Measurements from ENCODE around the gene SRP54. TPM values are rescaled to one million over a fixed set of nuclear protein-coding genes. Genes with fewer than 3 reads are reported as not detected.

Gene SRP54
- total RNA-seq, 2 donors from 2014 or later = 58.3 to 80.3 TPM

- Mint-ChIP-seq H3K27me3 (ENCODE audit: insufficient read depth) (no peaks in the 10 kb centered on the region), H3K9me3 (no peaks in the 10 kb centered on the region), H3K36me3 (ENCODE audit: low read depth) (peaks cover 56% of the 10 kb centered on the region), H3K4me3 (no peak overlapping the region), H3K4me1 (no peaks in the 10 kb centered on the region), H3K27ac (no peak overlapping the region)
- 80 to 100% methylated on average over 1 to 4 of the region's 4 CpGs for WGBS, 2 experiments (ENCODE audit: insufficient coverage in 1 of 2, insufficient read length in 1 of 2)
- peaks cover 88% of the 10 kb centered on the region for H3K36me3 ChIP-seq (ENCODE audit: control insufficient read depth, insufficient read depth, low read length)
- TF ChIP-seq CTCF (conservative IDR thresholded peaks at IDR 0.05) = no peak
- no peak overlapping the region for H3K9ac ChIP-seq (ENCODE audit: extremely low read depth, low read length, poor library complexity, severe bottlenecking)
- H3K27ac ChIP-seq (ENCODE audit: low read depth, low read length) = no peak overlapping the region
- H3K9me3 ChIP-seq (ENCODE audit: control insufficient read depth, low read length) = no peaks in the 10 kb centered on the region
- no peaks in the 10 kb centered on the region for H3K4me1 ChIP-seq (ENCODE audit: control insufficient read depth, insufficient read depth, low read length)
- H3K27me3 ChIP-seq (ENCODE audit: control insufficient read depth, insufficient read depth, low read length, poor library complexity, severe bottlenecking) = no peaks in the 10 kb centered on the region
- no peak for DNase-seq
- no peak overlapping the region for H3K4me3 ChIP-seq (ENCODE audit: low read length)
These were observed 37.9 kb downstream of the SRP54 start for GRCh38 chr14:35020713-35021112.

DNA sequence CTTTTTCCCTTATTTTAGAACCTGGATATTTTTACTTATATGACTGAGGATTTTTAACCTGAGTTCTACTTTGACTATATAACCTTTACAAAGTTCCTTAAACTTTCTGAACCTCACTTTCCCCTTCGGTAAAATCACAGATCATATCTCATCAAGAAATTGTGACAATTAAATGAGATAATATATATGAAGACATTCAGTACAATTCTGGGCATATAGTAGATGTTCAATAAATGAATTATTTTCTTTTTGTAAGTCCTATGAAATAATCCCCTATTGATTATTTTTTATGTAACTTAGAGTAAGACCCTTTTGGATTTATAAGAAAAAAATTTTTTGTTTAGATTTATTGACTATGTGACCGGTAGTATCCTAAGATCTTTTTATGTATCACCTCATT is 45.6 kb downstream of the SRP54 start:
- Histone ChIP-seq H3K9me3 (ENCODE audit: control insufficient read depth, low read length) (peaks cover 21% of the 10 kb centered on the region), H3K36me3 (ENCODE audit: control insufficient read depth, insufficient read depth, low read length) (peaks cover 79% of the 10 kb centered on the region), H3K4me3 (ENCODE audit: low read length) (no peak overlapping the region), H3K4me1 (ENCODE audit: control insufficient read depth, insufficient read depth, low read length) (no peaks in the 10 kb centered on the region), H3K9ac (ENCODE audit: extremely low read depth, low read length, poor library complexity, severe bottlenecking) (no peak overlapping the region), H3K27ac (ENCODE audit: low read depth, low read length) (no peak overlapping the region), H3K27me3 (ENCODE audit: control insufficient read depth, insufficient read depth, low read length, poor library complexity, severe bottlenecking) (no peaks in the 10 kb centered on the region)
- H3K4me1 Mint-ChIP-seq = no peaks in the 10 kb centered on the region
- TF ChIP-seq CTCF (conservative IDR thresholded peaks at IDR 0.05) = no peak
- peaks cover 8% of the 10 kb centered on the region for H3K9me3 Mint-ChIP-seq
- no peak overlapping the region for H3K27ac Mint-ChIP-seq
- H3K27me3 Mint-ChIP-seq (ENCODE audit: insufficient read depth) = no peaks in the 10 kb centered on the region
- no peak overlapping the region for H3K4me3 Mint-ChIP-seq
- no peak for DNase-seq
- peaks cover 75% of the 10 kb centered on the region for H3K36me3 Mint-ChIP-seq (ENCODE audit: low read depth)
- WGBS, 2 experiments (ENCODE audit: insufficient coverage in 1 of 2, insufficient read length in 1 of 2) = no CpG with 5 or more reads among the region's 2 CpGs

GRCh38 chr14:35032562-35032961 is 49.8 kb downstream of the SRP54 start:
- no peaks in the 10 kb centered on the region for H3K4me1 ChIP-seq (ENCODE audit: control insufficient read depth, insufficient read depth, low read length)
- peaks cover 2% of the 10 kb centered on the region for H3K27me3 Mint-ChIP-seq (ENCODE audit: insufficient read depth)
- 93 to 100% methylated on average over 2 of the region's 2 CpGs for WGBS, 2 experiments (ENCODE audit: insufficient coverage in 1 of 2, insufficient read length in 1 of 2)
- no peak overlapping the region for H3K4me3 ChIP-seq (ENCODE audit: low read length)
- peaks cover 35% of the 10 kb centered on the region for H3K9me3 Mint-ChIP-seq
- H3K9me3 ChIP-seq (ENCODE audit: control insufficient read depth, low read length) = peaks cover 39% of the 10 kb centered on the region
- H3K36me3 ChIP-seq (ENCODE audit: control insufficient read depth, insufficient read depth, low read length) = peaks cover 48% of the 10 kb centered on the region
- DNase-seq = no peak
- H3K9ac ChIP-seq (ENCODE audit: extremely low read depth, low read length, poor library complexity, severe bottlenecking) = no peak overlapping the region
- no peak for TF ChIP-seq CTCF (conservative IDR thresholded peaks at IDR 0.05)
- no peak overlapping the region for H3K4me3 Mint-ChIP-seq
- H3K27me3 ChIP-seq (ENCODE audit: control insufficient read depth, insufficient read depth, low read length, poor library complexity, severe bottlenecking) = no peaks in the 10 kb centered on the region
- no peak overlapping the region for H3K27ac ChIP-seq (ENCODE audit: low read depth, low read length)
- H3K27ac Mint-ChIP-seq = no peak overlapping the region
- H3K36me3 Mint-ChIP-seq (ENCODE audit: low read depth) = peaks cover 64% of the 10 kb centered on the region
- H3K4me1 Mint-ChIP-seq = no peaks in the 10 kb centered on the region
